DND-41 (cell line): ENCODE measurements around the gene ACSL4.
"Not testable (repeated sequence)": the region's sequence is repeated elsewhere in the genome, so short reads cannot be mapped to it uniquely, and the experiment has no call there.

ENCODE experiments used
- ATAC-seq: fragments of 200-7000 bp; cut with Tn5 transposase; 3 replicates; pipeline ENCODE4 v1.9.1; 2021; ENCODE audit warnings: low read depth; ENCODE audit not compliant: insufficient read depth
- DNase-seq: peaks from one replicate; pipeline ENCODE4 v3.0.0-alpha.2; 2020
- H2AFZ ChIP-seq: 2 replicates; pipeline ENCODE4 v1.6.0; 2012; ENCODE audit warnings: low read depth, low read length
- H3K27ac ChIP-seq: 2 replicates; pipeline ENCODE4 v1.5.1; 2012; ENCODE audit warnings: low read length, inconsistent platforms
- H3K27me3 ChIP-seq: fragments of 200-600 bp; sonication (generic); 2 replicates; pipeline ENCODE4 v1.6.0; 2012; ENCODE audit warnings: low read length, mild to moderate bottlenecking, inconsistent platforms; ENCODE audit not compliant: insufficient read depth, poor library complexity
- H3K36me3 ChIP-seq: 2 replicates; pipeline ENCODE4 v1.5.1; 2012; ENCODE audit warnings: low read length, inconsistent platforms; ENCODE audit not compliant: insufficient read depth
- H3K4me1 ChIP-seq: 2 replicates; pipeline ENCODE4 v1.5.1; 2012; ENCODE audit warnings: mild to moderate bottlenecking, low read length; ENCODE audit not compliant: insufficient read depth
- H3K4me2 ChIP-seq: 2 replicates; pipeline ENCODE4 v1.6.0; 2012; ENCODE audit warnings: mild to moderate bottlenecking, moderate library complexity, low read length, inconsistent platforms; ENCODE audit not compliant: insufficient read depth
- H3K4me3 ChIP-seq, 2 experiments: fragments of 200-600 bp in 1 of 2; shearing (Covaris generic) in 1 of 2; 2 replicates each; pipeline ENCODE4 v1.5.1; 2012 to 2016; ENCODE audit warnings: inconsistent platforms in 2 of 2, low read length in 2 of 2, mild to moderate bottlenecking in 2 of 2, low read depth in 1 of 2, moderate library complexity in 1 of 2
- H3K79me2 ChIP-seq: 2 replicates; pipeline ENCODE4 v1.6.0; 2012; ENCODE audit warnings: low read length, inconsistent platforms; ENCODE audit not compliant: insufficient read depth
- H3K9ac ChIP-seq: 2 replicates; pipeline ENCODE4 v1.6.0; 2012; ENCODE audit warnings: low read depth, mild to moderate bottlenecking, inconsistent platforms, low read length, moderate library complexity
- H3K9me3 ChIP-seq: 2 replicates; pipeline ENCODE4 v1.5.1; 2012; ENCODE audit warnings: low read length, moderate library complexity, mild to moderate bottlenecking, inconsistent platforms; ENCODE audit not compliant: insufficient read depth, severe bottlenecking
- H4K20me1 ChIP-seq: 2 replicates; pipeline ENCODE4 v1.6.0; 2012; ENCODE audit warnings: low read length; ENCODE audit not compliant: insufficient read depth
- EZH2 ChIP-seq: IDR thresholded peaks from 3 replicates; pipeline ENCODE4 v1.6.1; 2012; ENCODE audit warnings: borderline replicate concordance, low read depth, mild to moderate bottlenecking, moderate library complexity, low read length, inconsistent platforms; ENCODE audit not compliant: severe bottlenecking
- TF ChIP-seq, protein P1 (sequence below): IDR thresholded peaks from 2 replicates; pipeline ENCODE4 v1.5.1; 2012; ENCODE audit warnings: borderline replicate concordance, low read length, moderate library complexity, mild to moderate bottlenecking; ENCODE audit not compliant: poor library complexity, severe bottlenecking; ENCODE audit errors: extremely low read depth

The ACSL4 gene

DNA sequence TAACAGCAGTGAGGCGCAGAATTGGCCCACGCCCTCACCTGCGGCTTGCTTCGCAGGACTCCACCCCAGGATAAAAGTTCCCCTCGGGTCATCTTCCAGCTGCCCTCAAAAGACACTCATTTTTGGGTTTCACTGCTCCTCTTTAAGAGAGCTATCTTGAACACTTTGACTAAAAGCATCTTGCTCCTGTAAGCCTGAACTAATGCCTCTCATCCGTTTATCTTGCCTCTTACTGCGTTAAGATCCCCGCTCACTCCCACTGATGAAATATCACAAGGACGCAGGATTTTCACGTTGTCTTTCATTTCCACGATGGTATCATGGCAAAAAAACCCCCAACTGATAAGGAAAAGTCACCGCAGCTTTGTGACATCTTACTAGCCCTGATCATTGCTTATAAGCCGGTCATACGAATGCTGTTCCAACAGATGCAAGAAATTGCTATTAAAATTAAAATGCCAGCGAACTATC is 591 bp upstream of the ACSL4 start:
- H3K27ac ChIP-seq = peak overlapping the region; percentile 87
- H3K9me3 ChIP-seq = no peaks in the 10 kb centered on the region

DNA sequence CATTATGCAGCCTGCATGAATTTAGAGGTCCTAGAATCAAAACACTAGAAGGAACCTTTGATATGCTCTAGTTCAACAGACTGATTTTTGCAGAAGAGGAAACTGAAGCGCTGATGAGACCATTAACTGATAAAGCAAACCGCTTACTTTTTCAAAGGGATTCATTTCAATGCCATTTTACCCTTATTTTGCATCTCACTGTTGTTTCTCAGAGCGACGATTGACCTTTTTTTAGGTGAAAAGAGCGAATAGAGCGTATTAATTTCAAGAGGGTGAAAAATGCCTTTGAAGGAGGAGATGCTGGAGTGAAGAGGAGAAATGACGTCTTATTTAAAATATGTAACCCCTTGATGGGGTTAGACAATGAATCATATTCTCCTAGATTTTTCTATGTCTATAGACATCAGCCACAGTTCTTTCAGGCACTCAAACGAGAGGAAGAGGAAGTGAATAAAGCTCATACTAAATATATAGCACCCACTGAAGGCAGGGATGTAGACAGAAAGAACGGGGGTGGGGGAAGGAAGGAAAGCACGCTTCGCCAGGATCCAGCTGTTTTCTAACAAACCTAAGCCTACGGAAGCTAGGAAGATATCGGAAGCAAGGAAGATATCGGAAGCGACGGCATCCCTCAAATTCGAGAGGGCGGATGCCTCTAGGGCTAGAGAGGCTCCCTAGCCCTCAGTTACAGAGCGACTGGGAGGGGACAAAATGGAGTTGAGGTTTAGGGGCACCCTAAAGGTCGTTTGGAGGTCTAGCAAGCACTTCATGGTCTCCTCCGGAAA is 848 bp downstream of the ACSL4 start:
- peak overlapping the region; percentile 78 for H3K9ac ChIP-seq
- DNase-seq = peak; percentile 30
- H3K4me3 ChIP-seq = peak overlapping the region; percentile 72 to 93
- H3K27me3 ChIP-seq = no peaks in the 10 kb centered on the region
- H3K4me1 ChIP-seq = peaks cover 41% of the 10 kb centered on the region
- no peak for TF ChIP-seq EZH2
- TF ChIP-seq, protein P1, sequence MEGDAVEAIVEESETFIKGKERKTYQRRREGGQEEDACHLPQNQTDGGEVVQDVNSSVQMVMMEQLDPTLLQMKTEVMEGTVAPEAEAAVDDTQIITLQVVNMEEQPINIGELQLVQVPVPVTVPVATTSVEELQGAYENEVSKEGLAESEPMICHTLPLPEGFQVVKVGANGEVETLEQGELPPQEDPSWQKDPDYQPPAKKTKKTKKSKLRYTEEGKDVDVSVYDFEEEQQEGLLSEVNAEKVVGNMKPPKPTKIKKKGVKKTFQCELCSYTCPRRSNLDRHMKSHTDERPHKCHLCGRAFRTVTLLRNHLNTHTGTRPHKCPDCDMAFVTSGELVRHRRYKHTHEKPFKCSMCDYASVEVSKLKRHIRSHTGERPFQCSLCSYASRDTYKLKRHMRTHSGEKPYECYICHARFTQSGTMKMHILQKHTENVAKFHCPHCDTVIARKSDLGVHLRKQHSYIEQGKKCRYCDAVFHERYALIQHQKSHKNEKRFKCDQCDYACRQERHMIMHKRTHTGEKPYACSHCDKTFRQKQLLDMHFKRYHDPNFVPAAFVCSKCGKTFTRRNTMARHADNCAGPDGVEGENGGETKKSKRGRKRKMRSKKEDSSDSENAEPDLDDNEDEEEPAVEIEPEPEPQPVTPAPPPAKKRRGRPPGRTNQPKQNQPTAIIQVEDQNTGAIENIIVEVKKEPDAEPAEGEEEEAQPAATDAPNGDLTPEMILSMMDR = no peak
- H3K4me2 ChIP-seq = peak overlapping the region; percentile 82
- H2AFZ ChIP-seq = peak overlapping the region; percentile 79
- ATAC-seq = peak; percentile 54
- peaks cover 5% of the 10 kb centered on the region; the same call in 1 of the 2 replicates for H4K20me1 ChIP-seq
- H3K9me3 ChIP-seq = no peaks in the 10 kb centered on the region
- H3K79me2 ChIP-seq = peaks cover 56% of the 10 kb centered on the region
- H3K27ac ChIP-seq = peak overlapping the region; percentile 87
- H3K36me3 ChIP-seq = no peaks in the 10 kb centered on the region

More for the DNA sequence above, 591 bp upstream of the ACSL4 start:
- H4K20me1 ChIP-seq = no peaks in the 10 kb centered on the region; the same call in 1 of the 2 replicates
- TF ChIP-seq, protein P1 = no peak
- no peak for TF ChIP-seq EZH2
- H2AFZ ChIP-seq = peak overlapping the region; percentile 98
- H3K9ac ChIP-seq = peak overlapping the region; percentile 78
- H3K4me2 ChIP-seq = peak overlapping the region; percentile 82
- DNase-seq (no peak), ATAC-seq (no peak)
- peaks cover 38% of the 10 kb centered on the region for H3K4me1 ChIP-seq
- peak overlapping the region; percentile 33 to 93; a peak in 3 of 4 replicates for H3K4me3 ChIP-seq
- H3K79me2 ChIP-seq = peaks cover 41% of the 10 kb centered on the region
- H3K27me3 ChIP-seq = no peaks in the 10 kb centered on the region
- no peaks in the 10 kb centered on the region for H3K36me3 ChIP-seq

DNA sequence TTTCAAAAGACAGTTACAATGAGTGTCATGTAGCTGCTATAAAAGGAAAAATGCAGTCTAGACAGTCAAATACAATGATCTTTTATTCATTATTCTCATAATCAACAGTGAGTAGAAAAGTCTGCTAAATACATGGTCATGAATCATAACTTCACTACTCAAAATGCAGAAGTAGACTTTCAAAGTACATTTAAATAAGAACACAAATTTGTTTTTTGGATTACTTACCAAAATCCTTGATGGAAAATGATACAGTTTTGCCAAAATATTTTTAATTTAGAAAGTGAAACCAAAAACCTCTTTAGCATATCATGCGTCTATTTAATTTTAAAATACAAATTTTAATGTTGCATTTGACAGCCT is 4.9 kb downstream of the ACSL4 start:
- H3K36me3 ChIP-seq = no peaks in the 10 kb centered on the region
- H3K79me2 ChIP-seq = peaks cover 86% of the 10 kb centered on the region
- peaks cover 7% of the 10 kb centered on the region; the same call in 1 of the 2 replicates for H4K20me1 ChIP-seq
- no peaks in the 10 kb centered on the region for H3K27me3 ChIP-seq
- DNase-seq (no peak), ATAC-seq (no peak)
- no peaks in the 10 kb centered on the region for H3K9me3 ChIP-seq
- H3K4me3 ChIP-seq = no peak overlapping the region
- H3K4me2 ChIP-seq = 0 out of 2 replicates have a peak overlapping the region, but pooled peaks have one; percentile 33
- no peak for TF ChIP-seq EZH2
- TF ChIP-seq, protein P1 = no peak
- H3K9ac ChIP-seq = no peak overlapping the region
- H3K4me1 ChIP-seq = peaks cover 33% of the 10 kb centered on the region; the same call in 1 of the 2 replicates
- H3K27ac ChIP-seq = no peak overlapping the region
- no peak overlapping the region for H2AFZ ChIP-seq

DNA sequence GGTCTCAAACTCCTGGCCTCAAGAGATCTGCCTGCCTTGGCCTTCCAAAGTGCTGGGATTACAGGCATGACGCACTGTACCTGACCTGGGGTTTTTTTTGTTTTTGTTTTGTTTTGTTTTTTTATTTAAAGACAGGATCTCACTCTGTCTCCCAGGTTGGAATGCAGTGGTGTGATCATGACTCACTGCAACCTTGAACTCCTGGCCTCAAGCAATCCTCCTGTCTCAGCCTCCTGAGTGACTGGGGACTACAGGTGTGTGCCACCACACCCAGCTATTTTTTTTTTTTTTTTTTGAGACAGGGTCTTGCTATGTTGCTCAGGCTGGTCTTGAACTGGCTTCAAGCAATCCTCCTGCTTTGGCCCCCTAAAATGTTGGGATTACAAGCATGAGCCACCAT is 8.1 kb downstream of the ACSL4 start:
- H3K36me3 ChIP-seq, H3K27me3 ChIP-seq, ATAC-seq, H3K27ac ChIP-seq, H2AFZ ChIP-seq, H3K9me3 ChIP-seq, H3K4me3 ChIP-seq, H3K9ac ChIP-seq, H4K20me1 ChIP-seq, H3K4me2 ChIP-seq, DNase-seq: not testable (repeated sequence)
- Histone ChIP-seq H3K4me1 (peaks cover 12% of the 10 kb centered on the region; the same call in 1 of the 2 replicates), H3K79me2 (peaks cover 79% of the 10 kb centered on the region)
